Choroid plexus epithelial cell (primary cell): Measurements from ENCODE around the gene ZNF175.

Experiments used
- DNase-seq: peaks from one replicate; pipeline ENCODE4 v3.0.0-alpha.2; 2010; ENCODE audit warnings: low read depth
- H3K4me3 ChIP-seq: 2 replicates; pipeline ENCODE4 v1.5.1; 2011; ENCODE audit warnings: low read depth, mild to moderate bottlenecking, control low read depth, low read length, moderate library complexity
- TF ChIP-seq, protein P1 (sequence below): conservative IDR thresholded peaks from 2 replicates; pipeline ENCODE4 v1.5.1; 2011; ENCODE audit warnings: low read depth, mild to moderate bottlenecking, control low read depth, inconsistent platforms, low read length, moderate library complexity

ZNF175 gene

DNA sequence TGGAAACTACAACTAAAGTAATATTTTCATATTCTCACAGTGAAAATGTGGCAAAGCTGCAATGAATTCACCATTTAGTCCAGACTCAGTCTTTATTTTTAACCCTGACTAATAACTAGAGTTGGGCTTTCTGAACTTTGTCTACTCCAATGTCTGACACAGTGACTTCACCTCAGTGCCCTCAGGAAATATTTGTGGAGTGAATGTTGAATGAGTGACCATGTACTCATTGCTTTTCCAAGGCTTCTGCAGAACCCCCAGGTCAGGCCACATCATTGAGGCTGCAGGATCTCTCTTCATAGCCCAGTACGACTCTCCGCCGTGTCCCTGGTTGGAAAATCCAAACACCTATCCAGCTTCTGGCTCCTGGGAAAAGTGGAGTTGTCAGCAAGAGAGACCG lies 1.8 kb downstream of the ZNF175 start:
- TF ChIP-seq, protein P1, sequence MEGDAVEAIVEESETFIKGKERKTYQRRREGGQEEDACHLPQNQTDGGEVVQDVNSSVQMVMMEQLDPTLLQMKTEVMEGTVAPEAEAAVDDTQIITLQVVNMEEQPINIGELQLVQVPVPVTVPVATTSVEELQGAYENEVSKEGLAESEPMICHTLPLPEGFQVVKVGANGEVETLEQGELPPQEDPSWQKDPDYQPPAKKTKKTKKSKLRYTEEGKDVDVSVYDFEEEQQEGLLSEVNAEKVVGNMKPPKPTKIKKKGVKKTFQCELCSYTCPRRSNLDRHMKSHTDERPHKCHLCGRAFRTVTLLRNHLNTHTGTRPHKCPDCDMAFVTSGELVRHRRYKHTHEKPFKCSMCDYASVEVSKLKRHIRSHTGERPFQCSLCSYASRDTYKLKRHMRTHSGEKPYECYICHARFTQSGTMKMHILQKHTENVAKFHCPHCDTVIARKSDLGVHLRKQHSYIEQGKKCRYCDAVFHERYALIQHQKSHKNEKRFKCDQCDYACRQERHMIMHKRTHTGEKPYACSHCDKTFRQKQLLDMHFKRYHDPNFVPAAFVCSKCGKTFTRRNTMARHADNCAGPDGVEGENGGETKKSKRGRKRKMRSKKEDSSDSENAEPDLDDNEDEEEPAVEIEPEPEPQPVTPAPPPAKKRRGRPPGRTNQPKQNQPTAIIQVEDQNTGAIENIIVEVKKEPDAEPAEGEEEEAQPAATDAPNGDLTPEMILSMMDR: no peak
- no peak overlapping the region for H3K4me3 ChIP-seq
- peak; percentile 62 for DNase-seq

DNA sequence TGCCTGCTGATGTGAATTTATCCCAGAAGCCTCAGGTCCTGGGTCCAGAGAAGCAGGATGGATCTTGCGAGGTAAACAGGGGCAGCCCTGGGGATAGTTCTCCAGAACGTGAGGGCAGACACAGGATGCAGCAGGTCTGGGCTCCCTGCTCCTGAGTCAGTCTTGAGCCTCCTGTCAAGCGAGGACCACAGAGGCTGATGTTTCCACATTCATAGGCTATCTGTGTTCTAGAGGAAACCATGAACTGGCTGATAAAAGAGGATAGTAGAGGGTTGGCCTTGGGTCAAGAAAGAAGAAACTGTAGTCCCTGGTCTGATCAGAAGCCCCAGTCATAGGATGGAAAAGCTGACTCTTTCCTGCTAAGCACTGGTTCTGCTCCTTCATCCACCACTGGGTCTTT lies 2.2 kb downstream of the ZNF175 start:
- DNase-seq: peak; percentile 13
- H3K4me3 ChIP-seq: no peak overlapping the region
- TF ChIP-seq, protein P1: no peak

DNA sequence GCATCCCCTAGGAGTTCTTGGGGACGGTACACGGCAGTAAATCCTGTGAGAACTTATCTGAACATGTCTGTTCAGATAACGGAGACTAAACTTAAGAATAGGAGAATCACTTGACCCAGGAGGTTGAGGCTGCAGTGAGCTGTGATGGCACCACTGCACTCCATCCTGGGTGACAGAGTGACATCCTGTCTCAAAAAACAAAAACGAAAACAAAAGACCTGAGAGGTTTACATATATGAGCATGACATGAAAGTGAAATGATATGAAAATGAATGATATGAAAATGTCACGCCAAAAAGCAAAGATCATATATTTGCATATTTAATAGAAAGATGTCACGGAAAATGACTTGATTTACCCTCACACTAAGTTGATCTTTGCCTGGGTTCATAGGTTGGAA lies 5.8 kb downstream of the ZNF175 start:
- TF ChIP-seq, protein P1: no peak
- DNase-seq: no peak
- H3K4me3 ChIP-seq: no peak overlapping the region

DNA sequence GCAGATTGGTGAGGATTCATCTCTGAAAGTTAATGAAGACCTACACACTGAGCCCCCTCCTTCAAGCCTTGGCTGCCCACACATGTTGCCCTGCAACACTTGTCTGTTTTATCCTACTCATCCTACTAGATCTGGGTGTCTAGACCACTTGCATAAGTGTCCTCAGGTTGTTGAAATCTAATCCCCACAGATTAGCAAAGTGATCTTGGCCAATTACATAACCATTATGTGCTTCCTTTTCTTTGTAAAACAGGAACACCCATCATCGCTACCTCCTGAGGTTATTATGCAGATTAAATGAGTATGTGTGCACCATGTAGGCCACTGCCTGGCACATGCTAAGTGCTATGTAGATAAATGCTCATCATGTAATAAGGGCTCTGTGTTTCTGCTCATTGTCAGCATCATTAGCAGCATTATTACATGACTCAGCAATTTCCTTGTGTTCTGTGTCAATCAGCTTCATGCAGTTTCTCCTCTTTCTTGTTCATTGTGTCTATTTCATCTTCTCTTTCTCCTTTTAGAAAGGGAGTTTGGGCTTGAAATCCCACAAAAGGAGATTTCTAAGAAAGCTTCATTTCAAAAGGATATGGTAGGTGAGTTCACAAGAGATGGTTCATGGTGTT lies 15.1 kb downstream of the ZNF175 start:
- H3K4me3 ChIP-seq: no peak overlapping the region
- DNase-seq: no peak
- TF ChIP-seq, protein P1: no peak

DNA sequence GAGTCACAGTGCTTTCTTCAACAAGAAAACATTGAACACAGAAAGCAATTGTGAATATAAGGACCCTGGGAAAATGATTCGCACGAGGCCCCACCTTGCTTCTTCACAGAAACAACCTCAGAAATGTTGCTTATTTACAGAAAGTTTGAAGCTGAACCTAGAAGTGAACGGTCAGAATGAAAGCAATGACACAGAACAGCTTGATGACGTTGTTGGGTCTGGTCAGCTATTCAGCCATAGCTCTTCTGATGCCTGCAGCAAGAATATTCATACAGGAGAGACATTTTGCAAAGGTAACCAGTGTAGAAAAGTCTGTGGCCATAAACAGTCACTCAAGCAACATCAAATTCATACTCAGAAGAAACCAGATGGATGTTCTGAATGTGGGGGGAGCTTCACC lies 15.7 kb downstream of the ZNF175 start:
- no peak for DNase-seq
- TF ChIP-seq, protein P1: no peak
- no peak overlapping the region for H3K4me3 ChIP-seq

DNA sequence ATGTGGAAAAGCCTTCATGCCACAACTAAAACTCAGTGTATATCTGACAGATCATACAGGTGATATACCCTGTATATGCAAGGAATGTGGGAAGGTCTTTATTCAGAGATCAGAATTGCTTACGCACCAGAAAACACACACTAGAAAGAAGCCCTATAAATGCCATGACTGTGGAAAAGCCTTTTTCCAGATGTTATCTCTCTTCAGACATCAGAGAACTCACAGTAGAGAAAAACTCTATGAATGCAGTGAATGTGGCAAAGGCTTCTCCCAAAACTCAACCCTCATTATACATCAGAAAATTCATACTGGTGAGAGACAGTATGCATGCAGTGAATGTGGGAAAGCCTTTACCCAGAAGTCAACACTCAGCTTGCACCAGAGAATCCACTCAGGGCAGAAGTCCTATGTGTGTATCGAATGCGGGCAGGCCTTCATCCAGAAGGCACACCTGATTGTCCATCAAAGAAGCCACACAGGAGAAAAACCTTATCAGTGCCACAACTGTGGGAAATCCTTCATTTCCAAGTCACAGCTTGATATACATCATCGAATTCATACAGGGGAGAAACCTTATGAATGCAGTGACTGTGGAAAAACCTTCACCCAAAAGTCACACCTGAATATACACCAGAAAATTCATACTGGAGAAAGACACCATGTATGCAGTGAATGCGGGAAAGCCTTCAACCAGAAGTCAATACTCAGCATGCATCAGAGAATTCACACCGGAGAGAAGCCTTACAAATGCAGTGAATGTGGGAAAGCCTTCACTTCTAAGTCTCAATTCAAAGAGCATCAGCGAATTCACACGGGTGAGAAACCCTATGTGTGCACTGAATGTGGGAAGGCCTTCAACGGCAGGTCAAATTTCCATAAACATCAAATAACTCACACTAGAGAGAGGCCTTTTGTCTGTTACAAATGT lies 16.4 kb downstream of the ZNF175 start:
- DNase-seq: no peak
- TF ChIP-seq, protein P1: no peak
- no peak overlapping the region for H3K4me3 ChIP-seq
